PFSK-1 (cell line): Measurements from ENCODE around the gene AKAP7.

Experiments
- FOXP2 ChIP-seq: optimal IDR thresholded peaks from 2 replicates; pipeline ENCODE3; 2011; ENCODE audit warnings: borderline replicate concordance, control low read depth, inconsistent platforms; ENCODE audit not compliant: insufficient read depth; ENCODE audit errors: extremely low read length, extremely low read depth
- POLR2AphosphoS5 ChIP-seq: IDR thresholded peaks from 2 replicates; pipeline ENCODE4 v1.6.1; 2012; ENCODE audit warnings: low read depth, mild to moderate bottlenecking, control low read depth, low read length, moderate library complexity
- REST ChIP-seq, 2 experiments: IDR thresholded peaks; 2 replicates each; pipeline versions ENCODE4 v1.6.1 to v1.8.0; 2011 to 2012; ENCODE audit warnings: low read depth in 2 of 2, low read length in 2 of 2, control low read depth in 1 of 2, inconsistent platforms in 1 of 2, mild to moderate bottlenecking in 1 of 2, moderate library complexity in 1 of 2; ENCODE audit not compliant: insufficient read depth in 1 of 2
- SIN3A ChIP-seq: IDR thresholded peaks from 2 replicates; pipeline ENCODE4 v1.6.1; 2012; ENCODE audit warnings: mild to moderate bottlenecking, low read length, moderate library complexity, borderline replicate concordance; ENCODE audit not compliant: insufficient read depth
- TAF1 ChIP-seq: IDR thresholded peaks from 2 replicates; pipeline ENCODE4 v1.6.1; 2012; ENCODE audit warnings: low read length, control low read depth, borderline replicate concordance; ENCODE audit not compliant: insufficient read depth

AKAP7 gene

GRCh38 chr6:131255434-131255833, 120.2 kb downstream of the AKAP7 start:
- TF ChIP-seq POLR2AphosphoS5: no peak
- no peak for TF ChIP-seq SIN3A
- no peak for TF ChIP-seq FOXP2

GRCh38 chr6:131255911-131256310, 120.6 kb downstream of the AKAP7 start:
- no peak for TF ChIP-seq POLR2AphosphoS5
- no peak for TF ChIP-seq TAF1
- no peak for TF ChIP-seq REST (IDR thresholded peaks at IDR 0.05; ENCODE audit: insufficient read depth in 1 of 2, low read depth in 2 of 2, low read length in 2 of 2)
- no peak for TF ChIP-seq FOXP2
- no peak for TF ChIP-seq SIN3A

- TF ChIP-seq POLR2AphosphoS5 (no peak), TAF1 (no peak), REST (IDR thresholded peaks at IDR 0.05; ENCODE audit: insufficient read depth in 1 of 2, low read depth in 2 of 2, low read length in 2 of 2) (no peak), FOXP2 (no peak), SIN3A (no peak)
These were observed 121.8 kb downstream of the AKAP7 start for GRCh38 chr6:131257104-131257503.

DNA sequence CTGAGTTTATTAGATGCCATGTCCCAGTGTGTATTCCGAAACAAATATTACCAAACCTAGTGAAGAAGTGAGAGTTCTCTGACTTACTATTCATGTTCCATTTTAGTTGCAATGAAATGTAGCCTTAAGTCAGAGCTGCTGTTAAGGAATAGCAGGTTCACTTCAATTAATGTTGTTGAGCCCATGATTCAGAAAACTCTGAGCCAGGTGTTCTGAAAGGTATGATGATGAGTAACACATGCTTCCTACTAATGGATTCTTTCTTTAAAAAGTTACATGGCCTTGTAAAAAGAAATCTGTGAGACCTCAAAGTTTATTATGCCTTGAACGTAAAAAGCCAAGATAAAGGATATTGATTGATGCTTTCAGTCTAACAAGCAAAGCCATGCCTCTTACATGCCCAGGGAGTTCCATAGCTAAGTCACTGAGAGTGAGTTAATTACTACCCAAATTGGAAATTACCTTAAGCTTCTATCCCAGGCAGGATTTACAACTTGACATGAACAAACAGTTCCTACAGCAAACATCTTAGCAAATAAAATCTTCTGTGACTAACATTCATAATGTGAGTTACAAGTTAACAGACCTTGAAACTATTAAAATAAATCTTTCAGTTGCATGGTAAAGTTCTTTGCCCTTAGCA, 122.9 kb downstream of the AKAP7 start:
- TF ChIP-seq POLR2AphosphoS5 (no peak), REST (IDR thresholded peaks at IDR 0.05; ENCODE audit: insufficient read depth in 1 of 2, low read depth in 2 of 2, low read length in 2 of 2) (no peak), SIN3A (no peak), FOXP2 (no peak), TAF1 (no peak)

DNA sequence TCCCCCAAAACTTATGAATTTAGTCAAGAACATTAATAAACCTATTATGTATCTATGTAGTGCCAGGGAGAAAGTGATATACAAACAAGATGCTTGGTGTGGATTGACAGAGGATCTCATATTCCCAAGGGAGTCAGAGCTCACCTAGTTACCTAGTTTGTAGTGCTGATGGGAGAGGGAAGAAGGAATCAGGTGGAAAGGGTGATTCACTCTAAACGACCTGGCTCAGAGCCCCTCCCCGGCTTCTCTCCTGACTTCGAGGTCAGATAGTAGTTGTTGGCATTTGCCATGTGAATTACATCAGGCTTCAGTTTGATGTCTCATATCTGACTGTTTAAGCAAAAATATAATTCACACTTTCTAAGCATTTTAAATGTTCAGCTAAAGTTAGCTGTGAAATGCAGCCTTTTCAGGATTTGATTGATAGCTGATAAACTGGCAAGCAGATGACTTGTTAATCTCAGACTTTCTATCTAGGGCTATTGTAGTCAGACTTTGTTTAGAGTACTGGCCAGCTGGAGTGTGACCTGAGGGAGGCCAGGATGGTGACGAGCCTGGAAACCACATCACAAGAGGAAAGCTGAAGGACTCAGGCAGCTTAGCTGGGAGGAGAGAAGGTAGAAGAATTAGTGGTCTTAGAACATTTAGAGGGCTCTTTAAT, 123.7 kb downstream of the AKAP7 start:
- TF ChIP-seq REST (IDR thresholded peaks at IDR 0.05; ENCODE audit: insufficient read depth in 1 of 2, low read depth in 2 of 2, low read length in 2 of 2): no peak
- TF ChIP-seq TAF1: no peak
- TF ChIP-seq POLR2AphosphoS5: no peak
- TF ChIP-seq FOXP2: no peak
- TF ChIP-seq SIN3A: no peak
